HCT116 (cell line): ENCODE measurements around the gene SLC4A4. TPM values are rescaled to one million over a fixed set of nuclear protein-coding genes. Genes with fewer than 3 reads are reported as not detected.

Experiments used
- ATAC-seq: fragments of 200-7000 bp; cut with Tn5 transposase; 2 replicates; pipeline ENCODE4 v1.9.1; 2020; ENCODE audit warnings: mild to moderate bottlenecking, moderate library complexity
- BruUV-seq: library from RNA; stranded (reverse); fragments of 400-500 nt; replicated peaks from 2 replicates; lab custom pipeline; 2021; lab: Mats Ljungman, UMichigan
- CTCF ChIA-PET: fragments of 300-600 bp; sonication (Branson Sonifier 250); formaldehyde crosslinking; loops from one replicate; lab custom pipeline; 2021; ENCODE audit warnings: antibody characterized with exemption; lab: Charles Lee
- POLR2A ChIA-PET: fragments of 300-600, 350-600 bp; sonication (Branson Sonifier 250); formaldehyde crosslinking; loops from one replicate; lab custom pipeline; 2021; ENCODE audit warnings: antibody characterized with exemption; lab: Charles Lee
- RAD21 ChIA-PET, 2 experiments: fragments of 300-600 bp; sonication (Branson Sonifier 250); formaldehyde crosslinking; loops; one replicate each; lab custom pipeline; 2023; ENCODE audit warnings: low total read pairs in 2 of 2; ENCODE audit not compliant: uncharacterized antibody in 2 of 2, unreplicated experiment in 2 of 2, low non-redundant PET in 1 of 2; lab: Charles Lee
- DNase-seq: peaks from one replicate; pipeline ENCODE4 v3.0.0-alpha.2; 2010; ENCODE audit warnings: low read depth, low spot score
- H2AFZ ChIP-seq: fragments of 200-600 bp; shearing (Covaris generic), sonication (generic); 2 replicates; pipeline ENCODE4 v1.6.1; 2017; ENCODE audit warnings: low read depth, mixed run types, mixed read lengths, antibody characterized with exemption, low read length; ENCODE audit not compliant: poor library complexity, severe bottlenecking
- H3K27ac ChIP-seq: 2 replicates; pipeline ENCODE4 v1.5.1; 2012; ENCODE audit warnings: low read depth, low read length
- H3K27me3 ChIP-seq: fragments of 200-600 bp; sonication (generic); 2 replicates; pipeline ENCODE4 v1.6.1; 2016; ENCODE audit warnings: mixed run types, low read length, mixed read lengths; ENCODE audit not compliant: insufficient read depth
- H3K36me3 ChIP-seq, 2 experiments: fragments of 200-500 bp in 1 of 2; fragments of 200-600 bp in 1 of 2; sonication (Bioruptor generic) in 1 of 2; sonication (generic) in 1 of 2; 2 replicates each; pipeline versions ENCODE4 v1.5.1 to v1.6.1; 2014 to 2016; ENCODE audit warnings: low read length in 2 of 2, inconsistent platforms in 1 of 2, mixed read lengths in 1 of 2, mixed run types in 1 of 2; ENCODE audit not compliant: insufficient read depth in 2 of 2, control insufficient read depth in 1 of 2
- H3K4me1 ChIP-seq, 2 experiments: fragments of 200-600 bp in 1 of 2; sonication (generic) in 1 of 2; 2 replicates each; pipeline versions ENCODE4 v1.5.1 to v1.6.1; 2012 to 2017; ENCODE audit warnings: low read length in 2 of 2, inconsistent platforms in 1 of 2, mild to moderate bottlenecking in 1 of 2, mixed read lengths in 1 of 2, mixed run types in 1 of 2, moderate library complexity in 1 of 2; ENCODE audit not compliant: insufficient read depth in 2 of 2, control insufficient read depth in 1 of 2
- H3K4me2 ChIP-seq: fragments of 200-600 bp; sonication (generic); 2 replicates; pipeline ENCODE4 v1.6.1; 2017; ENCODE audit warnings: mixed run types, low read length, mixed read lengths
- H3K4me3 ChIP-seq, 2 experiments: fragments of 200-600 bp in 1 of 2; sonication (generic) in 1 of 2; replicated peaks in 1 of 2; 2 replicates each; pipeline ENCODE4 v1.5.1; 2011 to 2016; ENCODE audit warnings: low read length in 2 of 2, control low read depth in 1 of 2, low read depth in 1 of 2, mild to moderate bottlenecking in 1 of 2, mixed read lengths in 1 of 2, mixed run types in 1 of 2
- H3K79me2 ChIP-seq: fragments of 200-600 bp; sonication (generic); 2 replicates; pipeline ENCODE4 v1.6.1; 2017; ENCODE audit warnings: mild to moderate bottlenecking, mixed run types, low read length, moderate library complexity, mixed read lengths; ENCODE audit not compliant: insufficient read depth
- H3K9ac ChIP-seq: fragments of 200-600 bp; sonication (generic); 2 replicates; pipeline ENCODE4 v1.6.1; 2016; ENCODE audit warnings: low read length, mixed read lengths
- H3K9me2 ChIP-seq: fragments of 200-600 bp; sonication (generic), shearing (Covaris generic); 2 replicates; pipeline ENCODE4 v1.6.1; 2017; ENCODE audit warnings: mixed run types, mild to moderate bottlenecking, moderate library complexity; ENCODE audit not compliant: insufficient read depth
- H3K9me3 ChIP-seq, 2 experiments: fragments of 200-500 bp in 1 of 2; fragments of 200-600 bp in 1 of 2; sonication (Bioruptor generic) in 1 of 2; sonication (generic) in 1 of 2; 2 replicates each; pipeline ENCODE4 v1.6.1; 2014 to 2017; ENCODE audit warnings: low read length in 2 of 2, mixed read lengths in 2 of 2, inconsistent platforms in 1 of 2, low read depth in 1 of 2, mild to moderate bottlenecking in 1 of 2, mixed run types in 1 of 2, moderate library complexity in 1 of 2; ENCODE audit not compliant: control insufficient read depth in 1 of 2, insufficient read depth in 1 of 2
- H4K20me1 ChIP-seq: fragments of 200-600 bp; sonication (generic), shearing (Covaris generic); 2 replicates; pipeline ENCODE4 v1.6.1; 2017; ENCODE audit warnings: mixed run types, mild to moderate bottlenecking, moderate library complexity; ENCODE audit not compliant: insufficient read depth
- CEBPB ChIP-seq: IDR thresholded peaks from 2 replicates; pipeline ENCODE4 v1.6.1; 2012; ENCODE audit warnings: low read depth
- EGR1 ChIP-seq: IDR thresholded peaks from 2 replicates; pipeline ENCODE4 v1.6.1; 2012; ENCODE audit warnings: low read depth
- ELF1 ChIP-seq: IDR thresholded peaks from 2 replicates; pipeline ENCODE4 v1.6.1; 2012; ENCODE audit warnings: low read depth, borderline replicate concordance
- EZH2phosphoT487 ChIP-seq: fragments of 200-600 bp; IDR thresholded peaks from 2 replicates; pipeline ENCODE4 v1.6.1; 2018; ENCODE audit warnings: antibody characterized with exemption, borderline replicate concordance
- FOSL1 ChIP-seq: IDR thresholded peaks from 2 replicates; pipeline ENCODE4 v1.6.1; 2012; ENCODE audit warnings: low read depth
- RAD21 ChIP-seq: IDR thresholded peaks from 2 replicates; pipeline ENCODE4 v1.6.1; 2012; ENCODE audit warnings: low read depth, mild to moderate bottlenecking
- SP1 ChIP-seq: IDR thresholded peaks from 2 replicates; pipeline ENCODE4 v1.6.1; 2012; ENCODE audit warnings: low read depth
- ZFX ChIP-seq: fragments of 450-650 bp; IDR thresholded peaks from 2 replicates; pipeline ENCODE4 v1.6.1; 2017
- ZNF274 ChIP-seq: fragments of 200-500 bp; sonication (Bioruptor generic); IDR thresholded peaks from 2 replicates; pipeline ENCODE4 v1.6.1; 2014; ENCODE audit warnings: mild to moderate bottlenecking, low read depth, low read length, inconsistent platforms
- intact Hi-C: fragments of 100-400 bp; cut with micrococcal nuclease; formaldehyde crosslinking; loops from 2 replicates; pipeline ENCODE4 v1.10.0; 2022
- total RNA-seq: library from RNA; stranded (reverse); gene quantifications from one replicate; pipeline ENCODE4 v1.2.1, GENCODE V29; 2021; ENCODE audit not compliant: unreplicated experiment
- TF ChIP-seq, protein P1 (sequence below): IDR thresholded peaks from 2 replicates; pipeline ENCODE4 v1.6.1; 2012
- TF ChIP-seq, protein P2 (sequence below): IDR thresholded peaks from 2 replicates; pipeline ENCODE4 v1.6.1; 2012

The SLC4A4 gene
- total RNA-seq, 1 experiment from 2014 or later, result 0.30 TPM

DNA sequence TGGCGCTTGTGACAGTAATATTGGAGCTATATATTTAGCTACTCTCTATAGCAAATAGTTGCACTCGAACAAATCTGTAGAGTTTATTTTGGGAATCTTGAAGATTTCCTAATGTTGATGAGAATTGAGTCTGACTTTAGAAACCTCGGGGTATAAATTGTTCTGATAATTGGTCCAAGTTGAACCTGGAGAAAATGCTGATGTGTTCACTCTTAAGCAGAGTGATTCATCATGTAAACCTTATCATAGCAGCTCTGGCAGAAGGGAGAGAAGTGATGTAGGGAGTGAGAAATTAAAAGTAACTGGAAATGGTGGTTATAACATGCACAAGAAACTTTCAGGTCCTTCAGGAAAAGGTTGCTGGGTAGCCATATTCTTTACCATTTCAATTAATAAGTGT, 16.4 kb upstream of the SLC4A4 start:
- H3K36me3 ChIP-seq, result no peaks in the 10 kb centered on the region
- no peaks in the 10 kb centered on the region for H3K9me3 ChIP-seq
- H2AFZ ChIP-seq, result no peak overlapping the region
- peaks cover 12% of the 10 kb centered on the region; the same call in 1 of the 2 replicates for H3K27me3 ChIP-seq
- no peaks in the 10 kb centered on the region for H3K79me2 ChIP-seq
- no peaks in the 10 kb centered on the region for H3K9me2 ChIP-seq
- H3K4me2 ChIP-seq, result no peak overlapping the region
- RAD21 ChIA-PET, result no interaction called here
- no peaks in the 10 kb centered on the region for H4K20me1 ChIP-seq
- no peak for ATAC-seq
- H3K4me1 ChIP-seq, result no peaks in the 10 kb centered on the region
- no peak overlapping the region for H3K27ac ChIP-seq
- no peak for DNase-seq
- no peak overlapping the region for H3K9ac ChIP-seq
- no peak overlapping the region for H3K4me3 ChIP-seq
- CTCF ChIA-PET, result no interaction called here
- intact Hi-C loops, result no loop called here
- no peak for TF ChIP-seq FOSL1
- TF ChIP-seq CEBPB, result no peak
- TF ChIP-seq, protein P1, sequence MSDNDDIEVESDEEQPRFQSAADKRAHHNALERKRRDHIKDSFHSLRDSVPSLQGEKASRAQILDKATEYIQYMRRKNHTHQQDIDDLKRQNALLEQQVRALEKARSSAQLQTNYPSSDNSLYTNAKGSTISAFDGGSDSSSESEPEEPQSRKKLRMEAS, result no peak
- TF ChIP-seq RAD21, result no peak
- TF ChIP-seq, protein P2, sequence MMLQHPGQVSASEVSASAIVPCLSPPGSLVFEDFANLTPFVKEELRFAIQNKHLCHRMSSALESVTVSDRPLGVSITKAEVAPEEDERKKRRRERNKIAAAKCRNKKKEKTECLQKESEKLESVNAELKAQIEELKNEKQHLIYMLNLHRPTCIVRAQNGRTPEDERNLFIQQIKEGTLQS, result no peak
- BruUV-seq, result no TSS peak
- POLR2A ChIA-PET, result no interaction called here

DNA sequence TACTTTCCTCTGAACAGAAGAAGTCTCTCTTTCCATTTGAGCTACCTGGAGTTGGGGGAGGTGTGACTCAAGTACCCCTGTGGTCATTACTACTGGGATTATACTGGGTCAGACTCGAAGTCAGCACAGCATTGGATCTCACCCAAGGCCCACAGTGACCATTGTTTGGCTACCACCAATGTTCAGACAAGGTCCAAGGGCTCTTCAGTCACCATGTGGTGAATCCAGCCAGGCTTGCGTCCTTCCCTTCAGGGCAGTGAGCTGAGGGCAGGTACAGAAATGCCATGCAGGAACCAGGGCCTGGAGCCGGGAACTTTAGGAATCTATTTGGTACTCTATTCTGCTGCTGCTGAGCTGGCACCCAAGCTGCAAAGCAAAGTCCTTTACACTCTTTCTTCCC, 5.5 kb upstream of the SLC4A4 start:
- BruUV-seq, result no TSS peak
- Histone ChIP-seq H3K27me3 (no peaks in the 10 kb centered on the region; the same call in 1 of the 2 replicates), H3K9me3 (no peaks in the 10 kb centered on the region), H3K9ac (no peak overlapping the region), H3K4me1 (no peaks in the 10 kb centered on the region), H4K20me1 (no peaks in the 10 kb centered on the region), H3K9me2 (no peaks in the 10 kb centered on the region), H3K36me3 (no peaks in the 10 kb centered on the region), H3K27ac (no peak overlapping the region), H3K4me3 (no peak overlapping the region), H3K4me2 (no peak overlapping the region), H3K79me2 (no peaks in the 10 kb centered on the region), H2AFZ (no peak overlapping the region)
- ChIA-PET POLR2A (no interaction called here), CTCF (no interaction called here), RAD21 (no interaction called here)
- ATAC-seq (no peak), DNase-seq (no peak)
- no peak for TF ChIP-seq FOSL1
- no peak for TF ChIP-seq SP1
- TF ChIP-seq ZFX, result no peak
- TF ChIP-seq ZNF274, result no peak
- no peak for TF ChIP-seq ELF1
- TF ChIP-seq EZH2phosphoT487, result no peak
- no peak for TF ChIP-seq EGR1
- intact Hi-C loops, result no loop called here
